Stimulated activated CD4-positive, alpha-beta T cell treated with anti-CD3 and anti-CD28 coated beads, TNF-alpha, amount 100 ng/mL, for 4 hours (primary cell): ENCODE measurements around the gene GCHFR.

Experiments used
- DNase-seq, 3 experiments: peaks; one replicate each; pipeline ENCODE4 v3.0.0-alpha.2; 2020; ENCODE audit warnings: low read depth in 3 of 3

Gene GCHFR

DNA sequence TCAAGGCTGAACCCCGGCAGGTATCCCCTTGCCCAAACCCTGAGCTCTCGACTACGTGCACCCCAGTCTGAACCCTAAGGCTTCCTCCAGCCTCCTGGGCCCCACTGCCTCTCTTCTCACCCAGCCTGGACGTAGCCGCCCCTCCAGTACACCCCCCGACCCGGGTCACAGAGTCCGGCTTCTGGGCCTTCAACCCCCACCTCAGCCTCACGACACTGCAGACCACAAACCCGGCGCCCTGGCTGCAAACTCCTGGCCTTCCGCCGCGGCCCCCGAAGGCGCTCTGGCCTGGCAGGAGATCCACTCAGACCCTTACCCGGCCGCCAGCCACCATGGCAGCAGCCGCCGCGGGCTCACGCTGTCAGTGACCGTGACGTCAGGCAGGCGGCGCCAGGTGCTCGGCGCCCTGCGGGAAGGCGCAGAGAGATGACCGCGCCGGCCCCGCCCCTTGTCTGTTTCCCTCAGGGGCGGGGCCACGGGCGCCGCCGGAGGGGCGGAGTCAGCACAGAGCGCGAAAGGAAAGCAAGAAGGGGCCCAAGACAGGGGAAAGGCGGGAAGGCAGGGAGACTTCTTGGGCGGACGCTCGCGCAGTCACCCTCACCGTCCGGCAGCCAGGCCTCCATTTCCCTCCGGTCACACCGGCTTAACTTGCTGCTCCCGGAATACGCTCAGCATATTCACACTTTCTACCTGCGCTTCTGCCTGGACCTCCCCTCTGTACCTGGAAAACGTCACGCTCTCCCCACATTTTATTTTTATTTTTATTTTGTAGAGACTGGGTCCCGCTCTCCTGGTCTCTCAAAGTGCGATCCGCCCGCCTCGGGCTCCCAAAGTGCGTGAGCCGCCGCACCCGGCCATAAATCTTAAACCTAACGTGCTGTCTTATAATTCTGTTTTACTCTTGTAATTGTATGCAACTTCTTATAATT, 8.7 kb upstream of the GCHFR start, which contains the start of gene RMDN3:
TSS of gene RMDN3 (minus strand) at position 372 of the 929 bp plus-strand sequence. CDS start 471 bp downstream, outside the sequence.
- peak; percentile 86 to 93 (median 86) for DNase-seq

DNA sequence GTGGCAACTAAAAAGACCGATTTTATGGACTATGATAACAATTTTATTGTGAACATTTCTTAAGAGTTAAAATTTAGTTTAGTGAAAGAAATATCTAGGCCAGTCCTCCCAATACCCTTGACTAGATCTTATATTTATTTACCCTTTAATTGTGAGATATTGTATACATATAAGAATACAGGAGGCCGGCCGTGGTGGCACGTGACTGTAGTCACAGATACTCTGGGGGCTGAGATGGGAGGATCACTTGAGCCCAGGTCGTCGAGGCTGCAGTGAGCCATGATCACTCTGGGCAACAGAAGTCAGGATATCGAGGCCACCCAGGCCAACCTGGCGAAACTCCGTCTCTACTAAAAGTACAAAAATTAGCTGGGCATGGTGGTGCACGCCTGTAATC, 8.1 kb upstream of the GCHFR start:
- no peak for DNase-seq

GRCh38 chr15:40756938-40757337, 6.9 kb upstream of the GCHFR start:
- no peak for DNase-seq

DNA sequence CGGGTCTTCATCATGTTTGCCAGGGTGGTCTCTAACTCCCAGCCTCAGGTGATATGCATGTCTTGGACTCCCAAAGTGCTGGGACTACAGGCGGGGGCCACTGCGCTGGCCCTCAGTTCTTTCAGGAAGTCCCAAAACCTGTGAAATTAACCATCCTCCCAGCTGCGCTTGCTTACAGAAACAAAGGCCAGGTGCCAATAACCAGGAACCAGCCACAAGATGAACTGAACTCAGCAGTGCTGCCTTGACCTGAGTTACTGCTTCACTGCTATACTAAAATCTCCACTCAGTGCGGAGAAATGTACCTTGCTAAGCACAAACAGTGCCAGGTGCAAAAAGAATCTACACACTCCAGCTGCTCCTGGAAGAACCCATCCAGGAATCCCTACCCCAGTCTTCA, 3.9 kb upstream of the GCHFR start:
- no peak for DNase-seq

DNA sequence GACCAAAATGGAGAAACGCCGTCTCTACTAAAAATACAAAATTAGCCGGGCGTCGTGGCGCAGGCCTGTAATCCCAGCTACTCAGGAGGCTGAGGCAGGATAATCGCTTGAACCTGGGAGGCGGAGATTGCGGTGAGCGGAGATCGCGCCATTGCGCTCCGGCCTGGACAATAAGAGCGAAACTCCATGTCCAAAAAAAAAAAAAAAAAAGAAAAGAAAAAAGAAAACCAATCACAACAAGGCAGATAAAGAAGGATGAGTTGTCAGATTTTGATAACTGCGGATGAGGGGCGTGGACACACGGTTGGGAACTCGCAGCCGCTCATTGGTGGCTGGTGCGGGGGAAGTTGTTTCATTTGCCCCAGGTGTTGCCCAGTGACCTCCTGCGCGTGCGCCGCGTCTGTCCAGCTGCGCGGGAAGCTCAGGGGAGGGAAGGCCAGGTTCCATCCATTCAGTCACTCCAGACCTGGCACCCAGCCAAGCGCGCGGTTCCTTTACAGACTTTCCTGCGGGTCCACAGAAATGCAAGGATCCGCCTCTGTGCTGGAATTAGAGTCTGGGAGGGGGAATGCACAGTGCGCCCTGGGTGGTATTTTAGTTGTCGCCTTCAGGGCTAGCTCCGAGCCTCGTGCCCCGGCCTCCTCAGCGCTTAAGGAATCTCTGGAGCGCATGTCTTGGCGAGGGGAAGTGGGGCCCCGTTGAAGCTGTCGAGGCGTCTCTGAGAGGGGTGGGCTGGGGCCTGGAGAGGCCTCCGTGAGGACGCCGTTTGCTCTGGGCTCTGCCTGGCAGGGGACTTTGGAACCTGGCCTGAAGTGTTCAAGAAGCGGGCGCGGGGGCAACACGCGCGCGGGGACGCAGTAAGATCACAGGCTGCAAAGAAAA, 708 bp upstream of the GCHFR start:
- DNase-seq, result peak in 1 of 3 experiments; percentile 23

GRCh38 chr15:40764629-40765103, 798 bp downstream of the GCHFR start:
- DNase-seq, result no peak

- no peak for DNase-seq
Measured at GRCh38 chr15:40766194-40766815, 2.4 kb downstream of the GCHFR start.

DNA sequence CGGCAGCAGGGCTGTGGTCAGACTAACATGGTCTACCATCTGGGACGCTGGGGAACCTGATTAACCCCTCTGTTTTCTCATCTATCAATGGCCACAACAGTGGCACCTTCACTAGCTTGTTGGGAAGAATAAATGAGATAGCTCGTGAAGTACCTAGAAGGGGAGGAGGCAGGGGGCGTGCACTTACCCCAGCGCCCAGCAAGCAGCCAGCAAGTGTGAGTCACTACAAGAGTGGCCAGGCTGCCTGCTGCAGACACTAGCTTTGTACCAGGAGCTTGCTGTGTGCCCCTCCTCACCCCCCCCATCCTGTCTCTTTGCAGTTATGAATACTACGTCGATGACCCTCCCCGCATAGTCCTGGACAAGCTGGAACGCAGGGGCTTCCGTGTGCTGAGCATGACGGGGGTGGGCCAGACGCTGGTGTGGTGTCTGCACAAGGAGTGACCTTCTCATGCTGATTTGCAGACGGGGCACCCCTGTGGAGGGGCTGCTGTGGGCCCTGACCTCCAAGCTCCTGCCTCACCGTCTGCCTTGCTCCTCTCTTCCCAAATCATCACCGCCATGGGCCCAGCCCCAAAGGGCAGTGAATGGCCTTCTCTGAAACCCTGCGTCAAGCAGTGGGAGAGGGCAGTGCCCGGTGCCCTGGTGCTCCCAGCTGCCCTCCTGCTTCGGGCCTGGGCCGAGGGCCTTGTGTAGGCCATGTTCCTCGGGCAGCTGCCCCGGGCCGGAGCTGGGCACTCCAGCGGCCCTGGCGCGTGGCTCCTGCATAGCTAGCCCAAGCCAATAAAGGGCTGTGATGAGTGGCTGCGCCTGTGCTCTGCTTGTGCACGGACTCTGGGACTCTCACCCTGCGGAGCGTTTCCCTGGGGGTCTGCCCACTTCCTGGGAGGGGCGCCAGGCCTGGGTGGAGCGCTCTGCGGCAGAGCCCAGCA, 3.3 kb downstream of the GCHFR start:
- no peak for DNase-seq

- no peak for DNase-seq
Measured at GRCh38 chr15:40767838-40768500, 4.1 kb downstream of the GCHFR start.

GRCh38 chr15:40768521-40769273, 4.8 kb downstream of the GCHFR start:
- no peak for DNase-seq

GRCh38 chr15:40769274-40770146, 5.6 kb downstream of the GCHFR start, which contains the start of gene C15orf62:
C15orf62 (plus strand) TSS chr15:40769980; CDS start chr15:40770496, 516 bp downstream.
- peak; percentile 50 to 69 (median 62) for DNase-seq

GRCh38 chr15:40770147-40770721, 6.4 kb downstream of the GCHFR start:
- no peak for DNase-seq

DNA sequence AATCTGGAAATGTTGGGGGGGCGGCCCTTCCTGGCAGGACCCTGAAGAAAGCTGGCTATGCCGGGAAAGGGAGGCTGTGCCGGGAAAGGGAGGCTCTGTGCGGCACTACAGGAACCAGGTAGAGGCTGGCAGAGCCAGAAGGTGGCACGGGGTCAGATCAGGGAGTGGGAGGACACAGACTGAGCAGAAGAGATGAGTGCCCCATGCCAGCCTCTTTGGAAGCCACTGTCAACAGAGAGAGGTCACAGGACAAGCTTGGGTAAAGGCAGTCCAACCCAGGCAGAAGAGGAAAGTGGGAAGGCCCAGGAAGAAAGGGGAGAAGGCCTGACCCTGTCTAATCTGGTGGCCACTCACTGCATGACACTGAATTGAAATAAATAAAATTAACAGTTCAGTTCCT, 7.4 kb downstream of the GCHFR start:
- DNase-seq, result no peak

DNA sequence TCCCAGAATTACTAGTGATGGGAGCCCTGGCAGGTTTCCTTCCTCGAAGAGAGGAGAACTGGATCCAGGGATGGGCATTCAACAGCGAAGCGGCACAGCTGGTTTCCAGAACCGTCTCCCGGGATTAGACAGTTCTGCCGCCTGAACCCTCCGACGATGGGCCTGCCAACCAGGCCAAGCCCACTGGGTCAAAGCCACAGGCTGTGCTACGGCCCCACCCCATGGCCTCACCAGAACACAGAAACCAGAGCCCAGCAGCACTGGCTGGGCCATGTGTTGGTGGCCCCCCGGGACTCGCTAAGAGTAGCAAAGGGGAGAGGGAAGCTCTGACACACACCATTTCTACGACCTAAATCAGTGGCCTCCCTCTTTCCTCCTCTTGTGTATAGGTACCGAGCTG, 8.1 kb downstream of the GCHFR start:
- no peak for DNase-seq

DNA sequence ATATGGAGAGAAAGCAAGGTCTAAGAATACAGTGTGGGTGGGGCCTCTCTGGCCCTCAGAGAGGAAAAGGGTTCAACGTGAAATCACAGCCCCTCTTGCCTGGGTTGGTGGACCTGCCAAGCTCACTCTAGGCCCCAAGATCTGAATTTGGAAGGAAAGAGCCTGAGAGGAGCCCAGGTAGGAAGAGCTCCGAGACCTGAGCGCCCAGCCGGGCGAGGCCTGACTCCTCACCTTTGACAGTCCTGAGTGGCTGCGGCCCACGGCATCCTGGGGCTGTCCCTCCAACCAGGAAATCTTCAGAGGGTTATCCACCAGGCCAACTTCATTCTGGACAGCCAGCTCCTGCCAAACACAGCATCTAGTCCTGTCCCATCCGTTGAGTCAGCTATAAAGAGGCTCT, 9.6 kb downstream of the GCHFR start:
- no peak for DNase-seq

DNA sequence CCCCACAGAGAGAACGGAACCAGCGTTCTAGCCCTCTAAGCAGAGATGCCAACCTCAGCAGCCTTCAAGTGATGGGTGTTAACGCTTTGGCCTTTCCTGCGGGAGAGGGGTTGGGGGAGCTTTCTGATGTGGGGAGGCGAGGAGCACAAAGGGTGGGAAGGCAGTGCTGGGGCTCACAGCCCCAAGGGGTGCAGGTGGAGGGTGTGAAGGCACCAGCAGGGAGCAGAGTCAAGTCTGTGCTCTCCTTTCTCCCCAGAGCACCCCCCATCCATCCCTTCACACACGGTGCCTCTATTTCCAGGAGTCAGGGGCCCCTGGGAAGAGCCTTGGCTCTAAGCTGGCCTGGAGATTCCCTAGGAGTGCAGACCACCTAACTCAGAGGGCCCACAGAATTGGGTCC, 10.0 kb downstream of the GCHFR start:
- no peak for DNase-seq

GRCh38 chr15:40775007-40775406, 11.1 kb downstream of the GCHFR start:
- no peak for DNase-seq
